Activated T-helper 17 cell treated with anti-CD3 and anti-CD28 coated beads, Interleukin-2, amount 50 U/mL, for 72 hours (primary cell): ENCODE measurements around the gene SRSF8. TPM values are rescaled to one million over a fixed set of nuclear protein-coding genes. Genes with fewer than 3 reads are reported as not detected.
"Not testable (repeated sequence)": the region's sequence is repeated elsewhere in the genome, so short reads cannot be mapped to it uniquely, and the experiment has no call there.

Source experiments
- ATAC-seq: fragments of 150-1000 bp; cut with Tn5 transposase; replicated peaks from 2 replicates; pipeline ENCODE4 v1.10.0; 2021; ENCODE audit warnings: mild to moderate bottlenecking, moderate library complexity
- H3K27ac Mint-ChIP-seq: one replicate; pipeline ENCODE4 v1.8.0; 2022; ENCODE audit warnings: mixed read lengths
- H3K27me3 Mint-ChIP-seq: one replicate; pipeline ENCODE4 v1.8.0; 2022; ENCODE audit warnings: mixed read lengths
- H3K36me3 Mint-ChIP-seq: one replicate; pipeline ENCODE4 v1.8.0; 2022; ENCODE audit warnings: low read depth, mild to moderate bottlenecking, mixed read lengths
- H3K4me1 Mint-ChIP-seq: one replicate; pipeline ENCODE4 v1.8.0; 2022; ENCODE audit warnings: mixed read lengths
- H3K4me3 Mint-ChIP-seq: one replicate; pipeline ENCODE4 v1.8.0; 2022; ENCODE audit warnings: mild to moderate bottlenecking, mixed read lengths
- H3K9me3 Mint-ChIP-seq: one replicate; pipeline ENCODE4 v1.8.0; 2022; ENCODE audit warnings: mixed read lengths
- total RNA-seq, 2 donors: library from RNA; stranded (reverse); gene quantifications; one replicate each; pipeline ENCODE4 v1.2.3, GENCODE V29; 2022

The SRSF8 gene
- total RNA-seq, 2 donors from 2014 or later, result 25.5 to 32.1 TPM

- peak overlapping the region; percentile 34 for H3K4me3 Mint-ChIP-seq
- no peaks in the 10 kb centered on the region for H3K27me3 Mint-ChIP-seq
- H3K4me1 Mint-ChIP-seq, result peaks cover 53% of the 10 kb centered on the region
- no peaks in the 10 kb centered on the region for H3K9me3 Mint-ChIP-seq
- no peaks in the 10 kb centered on the region for H3K36me3 Mint-ChIP-seq
- peak; percentile 87 for ATAC-seq
- H3K27ac Mint-ChIP-seq, result peak overlapping the region; percentile 35
These were observed 29.3 kb downstream of the SRSF8 start for GRCh38 chr11:95095858-95096587.

DNA sequence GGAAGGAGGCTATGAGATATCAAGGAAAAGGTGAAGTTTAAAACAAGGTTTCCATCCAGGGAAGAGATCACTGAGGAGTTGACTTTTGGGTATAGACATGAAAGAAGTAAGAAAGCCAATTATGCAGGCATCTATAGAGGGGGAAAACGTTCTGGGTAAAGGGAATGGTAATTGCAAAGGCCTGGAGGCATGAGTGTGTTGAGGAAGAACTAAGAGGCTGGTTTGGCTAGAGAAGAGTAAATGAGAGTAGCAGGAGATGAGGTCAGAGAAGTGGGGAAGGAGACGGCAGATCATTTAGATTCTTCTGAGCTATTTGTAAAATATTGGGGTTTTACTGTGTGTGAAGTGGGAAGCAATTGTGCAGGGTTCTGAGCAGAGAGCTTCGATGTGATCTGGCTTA, 30.5 kb downstream of the SRSF8 start:
- Mint-ChIP-seq H3K9me3 (no peaks in the 10 kb centered on the region), H3K4me3 (no peak overlapping the region), H3K27me3 (no peaks in the 10 kb centered on the region), H3K27ac (no peak overlapping the region), H3K4me1 (peaks cover 41% of the 10 kb centered on the region), H3K36me3 (peaks cover 7% of the 10 kb centered on the region)
- ATAC-seq, result no peak

- H3K9me3 Mint-ChIP-seq, result no peaks in the 10 kb centered on the region
- H3K36me3 Mint-ChIP-seq, result peaks cover 7% of the 10 kb centered on the region
- no peak overlapping the region for H3K27ac Mint-ChIP-seq
- H3K4me1 Mint-ChIP-seq, result peaks cover 31% of the 10 kb centered on the region
- no peak overlapping the region for H3K4me3 Mint-ChIP-seq
- ATAC-seq, result no peak
- no peaks in the 10 kb centered on the region for H3K27me3 Mint-ChIP-seq
These were observed 32.1 kb downstream of the SRSF8 start for GRCh38 chr11:95098826-95099225.

GRCh38 chr11:95100191-95100648, 33.5 kb downstream of the SRSF8 start:
- no peak overlapping the region for H3K27ac Mint-ChIP-seq
- no peak overlapping the region for H3K4me3 Mint-ChIP-seq
- no peaks in the 10 kb centered on the region for H3K27me3 Mint-ChIP-seq
- H3K4me1 Mint-ChIP-seq, result peaks cover 22% of the 10 kb centered on the region
- H3K9me3 Mint-ChIP-seq, result no peaks in the 10 kb centered on the region
- no peak for ATAC-seq
- peaks cover 7% of the 10 kb centered on the region for H3K36me3 Mint-ChIP-seq

DNA sequence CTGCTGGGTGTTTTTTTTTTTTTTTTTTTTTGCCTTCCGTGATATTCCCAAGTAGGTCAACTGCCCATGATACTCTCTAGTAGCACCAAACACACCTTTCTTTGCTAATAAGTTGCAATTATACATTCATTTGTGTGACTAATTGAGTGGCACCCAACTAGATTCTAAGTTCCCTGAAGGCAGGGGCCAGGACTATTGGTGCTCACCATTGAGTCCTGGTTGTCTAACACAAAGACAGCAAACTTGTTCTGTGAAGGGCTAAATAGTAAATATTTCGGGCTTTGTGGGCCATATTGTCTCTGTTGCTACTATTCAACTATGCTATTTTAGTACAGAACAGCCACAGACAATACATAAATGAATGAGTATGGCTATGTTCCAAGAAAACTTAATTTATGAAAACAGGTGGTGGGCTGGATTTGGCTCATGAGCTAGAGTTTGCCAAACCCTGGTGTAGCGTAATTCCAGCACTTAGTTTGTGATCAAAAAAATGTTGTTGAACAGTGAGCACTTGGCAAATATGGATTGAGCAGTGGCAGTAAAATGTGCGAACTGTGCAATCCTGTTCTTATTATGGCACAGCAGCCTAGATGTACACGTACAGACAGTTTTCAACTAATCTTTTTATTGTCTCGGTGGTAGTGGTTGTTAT, 34.3 kb downstream of the SRSF8 start:
- Mint-ChIP-seq H3K4me1 (peaks cover 21% of the 10 kb centered on the region), H3K4me3 (no peak overlapping the region), H3K9me3 (no peaks in the 10 kb centered on the region), H3K27ac (no peak overlapping the region), H3K36me3 (peaks cover 7% of the 10 kb centered on the region), H3K27me3 (no peaks in the 10 kb centered on the region)
- ATAC-seq, result no peak

- Mint-ChIP-seq H3K36me3 (peaks cover 7% of the 10 kb centered on the region), H3K9me3 (no peaks in the 10 kb centered on the region), H3K27ac (no peak overlapping the region), H3K4me1 (peaks cover 16% of the 10 kb centered on the region), H3K27me3 (no peaks in the 10 kb centered on the region), H3K4me3 (no peak overlapping the region)
- ATAC-seq, result no peak
These were observed 35.2 kb downstream of the SRSF8 start for GRCh38 chr11:95101935-95102334.

GRCh38 chr11:95102733-95103132, 36.0 kb downstream of the SRSF8 start:
- H3K36me3 Mint-ChIP-seq, result peaks cover 7% of the 10 kb centered on the region
- H3K4me3 Mint-ChIP-seq, result no peak overlapping the region
- H3K9me3 Mint-ChIP-seq, result no peaks in the 10 kb centered on the region
- H3K27ac Mint-ChIP-seq, result no peak overlapping the region
- H3K27me3 Mint-ChIP-seq, result no peaks in the 10 kb centered on the region
- H3K4me1 Mint-ChIP-seq, result peaks cover 8% of the 10 kb centered on the region
- ATAC-seq, result no peak

DNA sequence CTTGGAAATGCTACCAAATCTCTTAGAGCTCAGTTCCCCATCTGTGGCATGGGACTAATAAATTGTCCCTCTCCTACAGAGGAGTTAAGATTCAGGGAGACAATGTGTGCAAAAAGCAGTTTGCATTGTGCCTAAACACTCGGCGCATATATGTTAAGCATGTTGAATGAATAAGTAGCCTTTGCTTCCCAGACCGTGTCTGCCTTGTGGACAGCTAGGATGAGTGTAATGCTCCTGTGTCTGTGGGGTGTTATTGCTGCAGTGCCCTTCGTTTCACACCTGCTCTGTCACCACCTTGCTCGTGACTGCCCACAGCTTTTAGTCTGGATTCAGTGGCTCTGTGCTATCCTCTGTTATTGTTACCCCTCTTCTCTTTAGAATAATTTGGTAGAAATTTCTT, 37.0 kb downstream of the SRSF8 start:
- Mint-ChIP-seq H3K4me1 (peaks cover 8% of the 10 kb centered on the region), H3K27me3 (no peaks in the 10 kb centered on the region), H3K4me3 (no peak overlapping the region), H3K9me3 (no peaks in the 10 kb centered on the region), H3K36me3 (peaks cover 15% of the 10 kb centered on the region), H3K27ac (no peak overlapping the region)
- ATAC-seq, result no peak

- Mint-ChIP-seq H3K36me3 (peaks cover 20% of the 10 kb centered on the region), H3K4me1 (peaks cover 5% of the 10 kb centered on the region), H3K27me3 (no peaks in the 10 kb centered on the region), H3K9me3 (no peaks in the 10 kb centered on the region), H3K4me3 (no peak overlapping the region), H3K27ac (no peak overlapping the region)
- ATAC-seq, result no peak
These were observed 37.6 kb downstream of the SRSF8 start for GRCh38 chr11:95104121-95104830.

- H3K27me3 Mint-ChIP-seq, result no peaks in the 10 kb centered on the region
- peaks cover 5% of the 10 kb centered on the region for H3K4me1 Mint-ChIP-seq
- H3K9me3 Mint-ChIP-seq, result no peaks in the 10 kb centered on the region
- H3K36me3 Mint-ChIP-seq, result peaks cover 25% of the 10 kb centered on the region
- H3K4me3 Mint-ChIP-seq, result no peak overlapping the region
- H3K27ac Mint-ChIP-seq, result no peak overlapping the region
- ATAC-seq, result no peak
These were observed 38.1 kb downstream of the SRSF8 start for GRCh38 chr11:95104856-95105255.

GRCh38 chr11:95108159-95108611, 41.5 kb downstream of the SRSF8 start:
- H3K4me3 Mint-ChIP-seq, result no peak overlapping the region
- ATAC-seq, result no peak
- H3K9me3 Mint-ChIP-seq, result no peaks in the 10 kb centered on the region
- H3K36me3 Mint-ChIP-seq, result peaks cover 29% of the 10 kb centered on the region
- H3K27me3 Mint-ChIP-seq, result no peaks in the 10 kb centered on the region
- no peak overlapping the region for H3K27ac Mint-ChIP-seq
- H3K4me1 Mint-ChIP-seq, result peaks cover 5% of the 10 kb centered on the region

DNA sequence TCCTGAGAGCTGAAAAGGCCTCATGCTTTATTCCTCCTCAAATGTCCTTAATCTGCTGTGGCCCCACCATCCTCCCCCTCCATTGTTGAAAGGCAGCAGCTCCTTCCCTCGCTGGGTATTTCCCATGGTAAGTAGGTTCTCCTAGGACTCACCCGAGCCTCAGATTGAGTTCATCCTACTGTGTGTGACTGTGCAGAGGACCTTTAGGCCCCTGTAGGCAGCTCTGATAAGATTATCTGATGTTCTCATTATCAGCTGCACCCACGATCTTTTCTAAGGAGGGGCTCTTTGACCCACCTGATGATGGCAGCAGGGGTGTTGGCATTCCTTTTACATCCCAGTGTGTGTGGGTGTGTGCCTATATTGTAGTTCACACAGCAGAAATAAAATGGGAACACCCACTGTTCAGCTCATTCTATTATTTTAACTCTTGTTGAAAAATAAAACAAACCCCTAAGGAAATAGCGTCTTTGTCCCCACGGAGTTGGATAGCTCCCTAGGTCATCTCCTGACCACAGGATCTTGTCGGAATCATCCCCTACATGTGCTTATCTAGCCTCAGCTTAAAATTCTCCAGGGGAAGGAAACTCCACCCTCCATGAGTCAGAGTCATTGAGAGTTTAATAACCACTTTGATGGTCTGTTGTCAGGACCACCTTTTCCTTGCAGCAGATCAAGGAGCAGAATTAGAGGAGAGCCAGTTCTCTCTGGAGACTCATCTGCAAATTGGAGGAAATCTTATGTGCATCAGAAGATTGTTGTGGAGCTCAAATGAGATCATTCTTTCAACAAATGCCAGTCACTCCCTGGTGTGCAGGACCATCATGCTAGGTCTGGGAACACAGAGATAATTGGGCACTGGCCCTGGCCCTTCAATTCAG, 42.2 kb downstream of the SRSF8 start:
- H3K9me3 Mint-ChIP-seq, result no peaks in the 10 kb centered on the region
- H3K27ac Mint-ChIP-seq, result no peak overlapping the region
- H3K36me3 Mint-ChIP-seq, result peaks cover 29% of the 10 kb centered on the region
- peaks cover 5% of the 10 kb centered on the region for H3K4me1 Mint-ChIP-seq
- H3K4me3 Mint-ChIP-seq, result no peak overlapping the region
- ATAC-seq, result no peak
- no peaks in the 10 kb centered on the region for H3K27me3 Mint-ChIP-seq

GRCh38 chr11:95111471-95111870, 44.8 kb downstream of the SRSF8 start:
- not testable (repeated sequence) for ATAC-seq, H3K4me1 Mint-ChIP-seq, H3K9me3 Mint-ChIP-seq, H3K27ac Mint-ChIP-seq, H3K4me3 Mint-ChIP-seq, H3K27me3 Mint-ChIP-seq
- H3K36me3 Mint-ChIP-seq, result peaks cover 29% of the 10 kb centered on the region

DNA sequence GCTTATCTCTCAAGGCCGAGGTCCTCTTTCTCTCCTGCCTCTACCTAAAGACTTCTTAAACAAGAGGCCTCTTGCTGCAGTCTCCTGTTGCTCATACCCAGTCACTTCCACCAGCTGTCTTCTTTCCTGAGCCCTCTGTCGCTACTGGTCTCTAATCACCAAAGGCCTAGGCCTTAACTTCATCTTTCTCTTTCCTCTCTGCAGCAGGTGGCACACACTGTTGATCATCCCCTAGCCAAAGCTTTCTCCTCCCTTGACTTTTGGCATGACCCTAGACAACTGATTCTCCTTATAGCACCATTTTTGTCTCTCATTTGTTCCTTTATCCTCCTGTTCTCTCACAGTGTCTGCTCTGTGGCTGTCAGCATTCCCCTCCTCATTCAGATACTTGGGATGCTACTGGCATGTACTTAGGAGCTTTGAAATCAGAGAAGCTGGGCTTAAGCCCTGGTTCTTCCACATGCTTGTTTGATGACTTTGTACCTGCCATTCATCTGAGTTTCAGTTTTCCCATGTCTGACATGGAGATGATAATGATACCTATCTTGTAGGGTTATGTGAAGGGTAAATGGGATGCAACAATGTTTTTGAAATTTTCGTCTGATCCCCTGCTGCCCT, 45.3 kb downstream of the SRSF8 start:
- H3K9me3 Mint-ChIP-seq, result no peaks in the 10 kb centered on the region

More for the DNA sequence above, 45.3 kb downstream of the SRSF8 start:
- Mint-ChIP-seq H3K27me3 (no peaks in the 10 kb centered on the region), H3K27ac (no peak overlapping the region), H3K4me3 (no peak overlapping the region), H3K4me1 (peaks cover 5% of the 10 kb centered on the region), H3K36me3 (peaks cover 29% of the 10 kb centered on the region)
- ATAC-seq, result no peak
